ENCODE measurements around the gene TMEM154. TPM values are rescaled to one million over a fixed set of nuclear protein-coding genes. Genes with fewer than 3 reads are reported as not detected.

Gene TMEM154
- polyA plus RNA-seq, 3 donors: 24.7 to 157 (median 117) TPM

- H3K9me3 ChIP-seq (replicated peaks in 1 of 2; ENCODE audit: control insufficient read depth in 1 of 2, insufficient read depth in 1 of 2, low read length in 2 of 2): no peaks in the 10 kb centered on the region
- no peak overlapping the region for H3K9ac ChIP-seq (ENCODE audit: insufficient read depth, low read length, poor library complexity, severe bottlenecking)
- no peaks in the 10 kb centered on the region for H4K20me1 ChIP-seq (ENCODE audit: insufficient read depth, low read length)
- Mint-ChIP-seq H3K9me3 (no peaks in the 10 kb centered on the region), H3K4me3 (no peak overlapping the region), H3K27ac (no peak overlapping the region), H3K27me3 (ENCODE audit: low read depth in 3 of 3) (peaks cover 2 to 9% (median 8%) of the 10 kb centered on the region in 3 donors), H3K4me1 (peaks cover 3% of the 10 kb centered on the region), H3K36me3 (no peaks in the 10 kb centered on the region)
- no peak for TF ChIP-seq CTCF (IDR thresholded peaks at IDR 0.05)
- H3K36me3 ChIP-seq (replicated peaks in 1 of 2; ENCODE audit: control insufficient read depth in 1 of 2, insufficient read depth in 2 of 2, low read length in 2 of 2): no peaks in the 10 kb centered on the region
- H2AFZ ChIP-seq (ENCODE audit: insufficient read depth, low read depth, low read length, poor library complexity, severe bottlenecking): no peak overlapping the region
- intact Hi-C loops (cut with micrococcal nuclease): no loop called here
- H3K4me3 ChIP-seq (replicated peaks in 1 of 3; ENCODE audit: low read depth in 2 of 3, low read length in 3 of 3): no peak overlapping the region
- no peaks in the 10 kb centered on the region for H3K4me1 ChIP-seq (ENCODE audit: control insufficient read depth in 1 of 2, insufficient read depth in 2 of 2, low read length in 2 of 2)
- no peaks in the 10 kb centered on the region for H3K79me2 ChIP-seq (ENCODE audit: insufficient read depth, low read length)
- H3K27me3 ChIP-seq (ENCODE audit: control insufficient read depth in 2 of 2, insufficient read depth in 2 of 2, low read length in 2 of 2): no peaks in the 10 kb centered on the region
- H3K27ac ChIP-seq (ENCODE audit: low read depth in 1 of 2, low read length in 2 of 2): no peak overlapping the region
- DNase-seq: no peak
- WGBS (ENCODE audit: insufficient coverage): 95% methylated on average over 8 of the region's 10 CpGs
- H3K4me2 ChIP-seq (replicated peaks; ENCODE audit: extremely low read depth, low read length, poor library complexity, severe bottlenecking): no peak overlapping the region
Measured at GRCh38 chr4:152605641-152606335, 74.0 kb downstream of the TMEM154 start.

- Histone ChIP-seq H3K4me1 (ENCODE audit: control insufficient read depth in 1 of 2, insufficient read depth in 2 of 2, low read length in 2 of 2) (no peaks in the 10 kb centered on the region), H3K4me3 (replicated peaks in 1 of 3; ENCODE audit: low read depth in 2 of 3, low read length in 3 of 3) (no peak overlapping the region), H2AFZ (ENCODE audit: insufficient read depth, low read depth, low read length, poor library complexity, severe bottlenecking) (no peak overlapping the region), H3K4me2 (replicated peaks; ENCODE audit: extremely low read depth, low read length, poor library complexity, severe bottlenecking) (no peak overlapping the region), H3K27ac (ENCODE audit: low read depth in 1 of 2, low read length in 2 of 2) (no peak overlapping the region), H3K9ac (ENCODE audit: insufficient read depth, low read length, poor library complexity, severe bottlenecking) (no peak overlapping the region), H3K79me2 (ENCODE audit: insufficient read depth, low read length) (no peaks in the 10 kb centered on the region), H4K20me1 (ENCODE audit: insufficient read depth, low read length) (no peaks in the 10 kb centered on the region), H3K27me3 (ENCODE audit: control insufficient read depth in 2 of 2, insufficient read depth in 2 of 2, low read length in 2 of 2) (no peaks in the 10 kb centered on the region), H3K9me3 (replicated peaks in 1 of 2; ENCODE audit: control insufficient read depth in 1 of 2, insufficient read depth in 1 of 2, low read length in 2 of 2) (no peaks in the 10 kb centered on the region), H3K36me3 (replicated peaks in 1 of 2; ENCODE audit: control insufficient read depth in 1 of 2, insufficient read depth in 2 of 2, low read length in 2 of 2) (no peaks in the 10 kb centered on the region)
- no peak for TF ChIP-seq CTCF (IDR thresholded peaks at IDR 0.05)
- Mint-ChIP-seq H3K9me3 (no peaks in the 10 kb centered on the region), H3K4me1 (peaks cover 2% of the 10 kb centered on the region), H3K4me3 (no peak overlapping the region), H3K27ac (peak overlapping the region in 1 of 7 donors; percentile 40), H3K27me3 (ENCODE audit: low read depth in 3 of 3) (peaks cover 2 to 8% (median 8%) of the 10 kb centered on the region in 3 donors), H3K36me3 (no peaks in the 10 kb centered on the region)
- no CpG with 5 or more reads among the region's 2 CpGs for WGBS (ENCODE audit: insufficient coverage)
- DNase-seq: no peak
- intact Hi-C loops (cut with micrococcal nuclease): no loop called here
Measured at GRCh38 chr4:152605031-152605430, 74.8 kb downstream of the TMEM154 start.
